HK-2 (cell line): ENCODE measurements around the gene NDUFAF8.

Experiments
- DNase-seq: peaks from one replicate; pipeline ENCODE4 v3.0.0-alpha.2; 2018; ENCODE audit not compliant: unreplicated experiment

NDUFAF8 gene

GRCh38 chr17:81200695-81201580, 38.2 kb upstream of the NDUFAF8 start:
- DNase-seq = no peak

GRCh38 chr17:81202318-81202717, 36.8 kb upstream of the NDUFAF8 start:
- DNase-seq = no peak

GRCh38 chr17:81203136-81203535, 36.0 kb upstream of the NDUFAF8 start:
- no peak for DNase-seq

- DNase-seq = no peak
Measured at GRCh38 chr17:81204578-81204977, 34.5 kb upstream of the NDUFAF8 start.

GRCh38 chr17:81206166-81206565, 33.0 kb upstream of the NDUFAF8 start:
- DNase-seq = no peak

GRCh38 chr17:81206657-81207056, 32.5 kb upstream of the NDUFAF8 start:
- DNase-seq = no peak

- no peak for DNase-seq
Measured at GRCh38 chr17:81207610-81208581, 31.2 kb upstream of the NDUFAF8 start.

GRCh38 chr17:81208651-81209050, 30.5 kb upstream of the NDUFAF8 start:
- no peak for DNase-seq

- DNase-seq = no peak
Measured at GRCh38 chr17:81209141-81209540, 30.0 kb upstream of the NDUFAF8 start.

GRCh38 chr17:81210466-81210865, 28.7 kb upstream of the NDUFAF8 start:
- DNase-seq = no peak

- no peak for DNase-seq
Measured at GRCh38 chr17:81210868-81211267, 28.2 kb upstream of the NDUFAF8 start.

- no peak for DNase-seq
Measured at GRCh38 chr17:81212365-81212764, 26.8 kb upstream of the NDUFAF8 start.

GRCh38 chr17:81213978-81214377, 25.1 kb upstream of the NDUFAF8 start:
- DNase-seq = no peak

GRCh38 chr17:81217491-81217890, 21.6 kb upstream of the NDUFAF8 start:
- no peak for DNase-seq

GRCh38 chr17:81218459-81218858, 20.7 kb upstream of the NDUFAF8 start:
- DNase-seq = no peak

- DNase-seq = no peak
Measured at GRCh38 chr17:81218991-81219390, 20.1 kb upstream of the NDUFAF8 start.

GRCh38 chr17:81219476-81220180, 19.5 kb upstream of the NDUFAF8 start:
- no peak for DNase-seq

- DNase-seq = no peak
Measured at GRCh38 chr17:81221371-81221841, 17.7 kb upstream of the NDUFAF8 start.

GRCh38 chr17:81221842-81222619, 17.1 kb upstream of the NDUFAF8 start:
- DNase-seq = no peak

- no peak for DNase-seq
Measured at GRCh38 chr17:81222620-81222905, 16.6 kb upstream of the NDUFAF8 start.
